IPS-NIHi7 (cell line): ENCODE results near the gene MALRD1.
"Not testable (repeated sequence)": the region's sequence is repeated elsewhere in the genome, so short reads cannot be mapped to it uniquely, and the experiment has no call there.

Experiments
- DNase-seq: peaks from one replicate; pipeline ENCODE4 v3.0.0; 2012; ENCODE audit warnings: mixed read lengths; ENCODE audit errors: extremely low spot score

Gene MALRD1

DNA sequence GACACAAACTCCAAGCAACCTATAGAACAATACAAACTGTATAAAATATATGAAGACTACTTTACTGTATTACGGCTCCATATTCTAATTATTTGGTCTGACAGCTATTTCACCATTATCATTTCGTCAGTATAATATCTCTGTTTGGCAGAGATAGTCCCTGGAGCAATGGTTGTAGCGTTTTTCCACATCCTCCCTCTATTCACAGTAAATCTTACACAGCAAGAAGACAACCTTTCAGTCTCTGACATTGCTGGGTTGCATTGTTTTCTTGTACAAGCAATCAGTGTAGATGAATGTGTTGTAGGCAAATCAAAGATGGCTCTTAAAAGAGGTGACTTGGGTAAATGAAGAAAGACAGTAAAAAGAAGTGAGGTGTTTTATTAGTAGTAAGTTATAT lies 662.0 kb downstream of the MALRD1 start:
- DNase-seq, result no peak

DNA sequence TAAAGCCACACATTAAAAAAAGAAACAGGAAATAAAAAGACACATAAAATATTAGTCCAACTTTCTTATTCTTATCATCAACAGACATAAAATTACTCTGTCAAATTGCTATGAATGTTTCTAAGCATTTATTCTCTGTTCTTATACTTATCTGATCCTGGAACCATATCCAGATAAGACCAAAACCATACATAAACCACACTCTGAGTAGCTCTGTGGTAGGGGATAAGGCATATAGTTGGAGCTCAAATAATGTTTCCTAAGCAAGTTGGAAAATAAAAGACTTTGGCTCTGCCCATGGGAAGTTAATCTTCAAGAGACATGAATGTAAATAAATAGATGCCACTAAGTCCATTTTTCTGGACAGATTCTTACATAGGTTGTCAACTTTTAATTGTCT lies 664.6 kb downstream of the MALRD1 start:
- DNase-seq, result no peak

DNA sequence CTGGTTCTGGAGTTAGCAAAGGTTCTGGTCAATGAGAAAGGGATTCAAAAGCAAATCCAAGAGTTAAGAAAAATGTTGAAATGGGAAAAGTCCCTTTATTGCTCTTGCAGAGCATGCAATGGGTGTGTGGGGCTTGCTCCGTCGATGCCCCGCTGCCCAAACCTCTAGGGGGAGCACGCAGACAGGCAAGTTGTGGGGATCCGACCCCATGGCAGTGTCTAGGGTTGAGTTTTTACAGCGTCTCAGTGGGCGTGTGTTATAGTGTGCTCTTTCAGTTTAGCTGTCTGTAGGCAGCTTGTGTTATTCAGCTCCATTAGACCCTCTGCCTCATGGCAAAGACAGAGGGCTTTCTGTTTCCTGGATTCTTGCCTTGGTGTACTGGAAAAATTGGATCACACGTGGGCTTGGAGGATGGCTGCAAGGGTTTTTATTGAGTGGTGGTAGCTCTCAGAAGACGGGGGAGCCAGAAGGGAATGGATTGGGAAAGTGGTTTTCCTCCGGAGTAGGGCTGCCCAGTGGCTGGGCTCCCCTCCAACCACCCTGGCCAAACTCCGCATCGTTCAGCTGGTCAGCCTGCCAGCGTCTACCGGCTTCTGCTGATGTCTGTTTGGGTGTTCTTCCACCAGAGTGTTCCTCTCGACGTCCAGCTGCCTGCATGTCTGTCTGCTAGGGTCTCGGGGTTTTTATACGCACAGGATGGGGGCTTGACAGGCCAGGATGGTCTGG lies 665.4 kb downstream of the MALRD1 start:
- DNase-seq, result peak; percentile 64

DNA sequence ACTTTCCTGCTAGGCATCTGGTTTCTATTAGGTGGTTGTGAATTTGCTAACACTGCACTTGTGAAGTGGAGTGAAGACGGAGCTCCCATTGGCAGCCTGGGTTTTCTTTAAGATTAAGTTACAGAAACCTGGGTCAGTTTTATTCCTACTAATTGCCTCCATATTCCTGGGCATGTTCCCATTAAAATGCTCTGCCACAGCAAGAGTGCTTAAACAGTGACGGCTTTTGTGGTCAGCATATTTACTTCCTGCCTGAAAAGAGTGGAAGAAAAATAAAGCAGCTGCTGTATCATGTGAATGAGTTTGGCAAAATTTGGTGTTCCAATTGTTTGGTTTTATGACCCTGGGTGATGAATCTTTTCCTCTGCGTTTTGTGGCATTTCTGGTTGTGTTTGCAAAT lies 670.7 kb downstream of the MALRD1 start:
- no peak for DNase-seq

DNA sequence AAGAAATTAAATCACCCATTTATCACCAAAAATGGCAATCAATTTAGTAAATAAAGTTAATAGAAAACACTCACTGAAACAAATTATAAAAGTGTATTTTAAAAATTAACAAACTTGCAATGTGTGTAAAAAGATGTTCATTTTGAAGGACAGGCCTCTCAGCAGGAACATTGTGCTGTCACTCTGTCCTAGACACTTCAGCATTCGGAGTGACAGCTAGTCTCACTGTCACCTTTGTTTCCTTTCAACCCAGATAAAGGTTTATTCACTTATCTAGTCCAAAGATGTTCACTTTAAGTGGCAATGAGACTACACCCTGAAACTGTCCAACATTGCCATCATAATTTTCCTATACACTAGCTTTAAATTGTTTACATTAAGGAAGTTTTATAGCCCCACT lies 675.7 kb downstream of the MALRD1 start:
- DNase-seq, result no peak

DNA sequence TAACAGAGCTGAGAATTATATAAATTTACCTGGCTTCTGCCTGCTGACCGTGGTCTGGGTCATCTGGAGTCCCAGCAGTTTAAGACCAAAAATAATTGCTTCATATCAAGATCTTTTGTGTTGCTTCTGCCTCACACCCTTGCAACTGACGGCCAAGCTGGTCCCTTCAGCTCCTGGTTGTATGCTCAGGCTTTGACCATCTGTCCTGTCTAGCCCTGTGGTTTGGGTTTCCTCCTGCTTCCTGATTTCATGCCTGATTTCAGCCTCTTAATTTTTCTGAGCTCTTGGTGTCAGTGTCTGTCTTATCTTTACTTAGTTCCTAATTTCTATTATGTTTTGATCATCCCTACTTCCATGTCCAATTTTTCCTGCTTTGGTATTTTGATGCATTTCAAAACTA lies 679.8 kb downstream of the MALRD1 start:
- DNase-seq, result no peak

DNA sequence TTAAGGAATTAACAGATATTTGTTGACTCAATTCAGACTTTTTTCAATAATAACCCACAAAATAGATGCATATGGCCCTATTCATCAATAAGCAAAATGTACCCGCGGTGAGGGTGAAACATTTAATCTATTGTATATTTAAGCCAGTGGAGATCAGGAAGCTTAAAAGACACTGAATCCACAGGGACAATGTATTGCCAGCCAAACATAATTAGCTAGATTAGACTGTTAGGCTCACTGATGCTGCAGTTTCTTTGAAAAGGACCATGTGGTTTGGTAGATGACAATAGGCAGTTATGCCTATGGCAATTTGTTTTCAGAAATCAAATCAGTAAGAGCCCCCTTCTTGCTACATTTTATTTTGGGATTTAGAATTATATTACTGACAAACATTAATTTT lies 680.4 kb downstream of the MALRD1 start:
- DNase-seq, result no peak

DNA sequence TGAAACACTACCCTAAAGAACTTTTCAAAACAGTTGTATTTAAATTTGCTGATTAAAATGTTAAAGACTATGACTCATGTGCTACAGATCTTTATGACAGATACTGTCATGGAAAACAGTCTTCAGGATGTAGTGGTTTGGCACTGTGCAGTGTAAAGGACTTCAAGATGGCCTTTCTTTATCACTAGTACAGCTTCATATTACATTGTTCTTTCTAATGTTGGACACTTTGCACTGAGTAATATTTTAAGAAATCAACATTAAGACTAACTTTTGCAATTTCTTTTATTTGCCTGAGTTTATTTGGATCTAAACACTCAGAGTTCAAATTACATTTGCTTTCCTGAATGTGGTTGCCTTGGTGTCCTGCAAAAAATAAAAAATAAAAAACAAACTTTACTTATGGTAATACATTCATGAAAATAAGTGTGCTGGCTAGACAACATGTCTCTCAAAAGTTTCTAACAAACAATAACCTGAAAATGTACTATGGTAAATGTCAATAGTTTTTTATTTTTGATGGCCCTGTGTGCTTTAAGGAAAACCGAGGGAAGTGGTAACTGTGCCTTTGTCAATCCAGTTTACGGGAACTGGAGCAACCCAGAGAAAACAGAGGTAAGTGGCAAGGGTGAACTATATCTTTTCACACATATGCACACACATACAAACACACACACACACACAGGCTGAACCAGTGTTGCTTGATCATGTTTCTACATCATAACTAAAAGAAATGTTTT lies 681.7 kb downstream of the MALRD1 start:
- DNase-seq, result no peak

DNA sequence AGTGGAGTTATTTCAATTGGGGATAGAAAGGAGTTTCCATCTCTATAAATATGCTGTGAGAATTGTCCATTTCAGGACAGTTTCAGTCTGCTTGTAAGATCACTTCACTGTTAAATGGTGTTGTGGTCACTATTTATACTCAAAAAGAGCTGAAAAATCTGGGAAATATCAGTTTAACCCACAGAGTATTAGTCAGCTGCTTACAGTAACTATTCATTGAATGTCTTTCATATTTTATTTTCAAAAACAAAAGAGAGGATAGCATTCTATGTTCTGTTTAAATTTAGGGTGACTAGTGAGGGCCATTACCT lies 682.3 kb downstream of the MALRD1 start:
- no peak for DNase-seq

DNA sequence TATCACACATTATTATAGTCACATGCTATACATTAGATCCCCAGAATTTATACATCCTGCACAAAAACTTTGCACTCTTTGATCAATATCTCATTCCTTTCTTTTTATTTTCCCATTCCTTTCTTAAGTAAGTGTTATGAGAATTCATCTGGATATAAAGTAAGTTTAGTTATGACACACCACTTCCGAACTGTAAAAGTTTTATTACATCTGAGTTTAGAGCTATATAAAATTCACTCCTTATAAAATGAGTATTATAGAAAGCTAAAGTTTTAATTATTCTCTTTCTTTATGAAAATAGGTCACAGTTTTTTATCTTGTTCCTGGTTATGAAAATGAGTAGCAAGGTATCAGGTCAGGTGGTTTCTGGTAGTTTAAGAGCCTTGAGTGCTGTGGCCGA lies 683.0 kb downstream of the MALRD1 start:
- DNase-seq, result no peak

DNA sequence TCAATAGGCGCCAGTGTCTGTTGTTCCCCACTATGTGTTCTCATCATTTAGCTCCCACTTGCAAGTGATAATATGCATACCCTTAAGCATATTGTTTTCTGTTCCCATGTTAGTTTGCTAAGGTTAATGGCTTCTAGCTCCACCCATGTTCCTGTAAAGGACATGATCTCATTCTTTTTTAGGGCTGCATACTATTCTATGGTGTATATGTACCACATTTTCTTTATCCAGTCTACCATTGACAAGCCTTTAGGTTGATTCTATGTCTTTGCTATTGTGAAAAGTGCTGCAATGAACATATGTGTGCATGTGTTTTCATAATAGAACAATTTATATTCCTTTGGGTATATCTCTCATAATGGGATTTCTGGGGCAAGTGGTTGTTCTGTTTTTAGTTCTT lies 689.8 kb downstream of the MALRD1 start:
- no peak for DNase-seq

DNA sequence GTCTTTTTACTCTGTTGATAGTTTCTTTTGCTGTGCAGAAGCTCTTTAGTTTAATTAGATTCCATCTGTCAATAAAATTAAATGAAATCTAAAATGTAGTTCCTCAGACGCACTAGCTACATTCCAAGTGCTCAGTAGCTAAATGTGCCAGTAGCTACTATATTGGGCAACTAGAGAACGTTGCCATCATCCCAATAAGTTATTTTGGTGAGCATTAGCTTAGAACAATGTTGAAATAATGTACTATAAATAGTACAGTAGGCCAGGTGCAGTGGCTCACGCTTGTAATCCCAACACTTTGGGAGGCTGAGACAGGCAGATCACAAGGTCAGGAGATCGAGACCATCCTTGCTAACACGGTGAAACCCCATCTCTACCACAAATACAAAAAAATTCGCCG lies 690.6 kb downstream of the MALRD1 start:
- DNase-seq, result not testable (repeated sequence)

DNA sequence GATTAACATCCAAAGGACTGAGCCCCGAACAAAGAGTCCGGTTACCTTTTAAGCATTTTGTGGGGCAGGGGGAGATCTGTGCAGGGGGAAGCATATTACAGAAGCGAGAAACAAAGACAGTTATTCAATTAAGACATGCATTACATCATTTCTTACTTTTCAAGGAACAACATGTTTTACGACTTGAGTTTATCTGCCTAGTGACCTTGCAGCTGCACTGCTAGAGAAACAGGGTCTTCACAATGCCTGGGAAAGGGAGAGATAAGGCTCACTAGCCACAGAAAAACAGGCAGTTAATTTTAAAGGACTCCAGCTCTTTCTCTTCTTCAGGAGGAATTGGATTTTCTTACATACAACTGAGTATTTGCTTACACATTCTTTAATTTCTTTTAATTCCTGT lies 693.5 kb downstream of the MALRD1 start:
- not testable (repeated sequence) for DNase-seq

DNA sequence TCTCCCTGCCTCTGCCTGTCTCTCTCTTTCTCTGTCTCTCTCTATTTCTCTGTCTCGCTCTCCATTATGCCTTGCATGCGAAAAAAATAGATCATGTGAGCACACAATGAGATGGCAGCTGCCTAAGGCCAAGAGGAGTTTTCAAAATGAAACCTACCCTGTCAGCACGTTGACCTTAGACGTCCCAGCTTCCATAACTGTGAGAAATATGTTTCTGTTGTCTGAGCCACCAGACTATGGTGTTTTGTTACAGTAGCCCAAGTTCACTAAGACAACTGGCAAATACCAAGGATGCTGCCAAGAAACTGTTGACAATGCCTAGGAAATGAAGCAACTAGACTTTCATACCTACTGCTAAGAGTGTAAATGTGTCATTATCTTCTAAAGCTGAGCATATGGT lies 697.1 kb downstream of the MALRD1 start:
- DNase-seq, result no peak

DNA sequence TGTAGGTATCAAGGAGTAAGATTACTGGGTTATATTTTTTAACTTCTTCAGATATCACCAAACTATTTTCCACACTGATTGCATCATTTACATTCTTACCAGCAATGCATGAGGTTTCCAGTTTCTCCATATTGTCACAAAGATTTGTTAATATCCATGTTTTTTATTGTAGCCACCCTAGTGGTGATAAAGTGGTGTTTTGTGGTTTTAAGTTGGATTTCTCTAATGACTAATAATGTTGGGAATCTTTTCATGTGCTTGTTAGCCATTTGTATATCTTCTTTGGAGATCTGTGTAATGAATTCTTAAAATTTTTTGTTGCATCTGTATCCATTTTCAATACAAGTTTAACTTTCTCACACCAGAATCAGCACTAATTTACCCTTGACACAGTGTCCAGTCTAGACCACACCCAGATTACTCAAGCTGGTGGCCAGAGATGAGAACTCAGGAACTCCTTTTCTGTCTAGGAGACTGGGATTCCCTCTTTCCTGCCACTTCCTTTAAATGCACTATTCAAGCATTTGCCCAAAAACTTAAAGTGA lies 700.7 kb downstream of the MALRD1 start:
- DNase-seq, result no peak

DNA sequence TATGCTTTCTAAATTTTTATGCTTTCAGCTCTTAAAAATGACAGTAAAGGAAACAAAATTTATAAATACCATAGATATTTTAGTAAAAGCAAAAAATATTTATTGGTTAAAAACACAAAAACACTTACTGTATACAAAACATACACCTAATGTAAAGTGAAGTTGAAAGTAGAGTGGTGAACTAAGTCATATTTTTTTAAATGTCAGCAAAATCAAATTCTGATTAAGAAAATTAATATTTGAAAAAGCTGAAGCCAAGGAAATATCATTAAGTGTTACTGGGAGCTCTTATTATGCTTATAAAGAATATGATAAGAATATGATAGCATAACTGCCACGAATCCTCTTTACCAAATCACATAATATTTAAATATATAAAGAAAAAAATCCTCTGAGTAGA lies 702.4 kb downstream of the MALRD1 start:
- no peak for DNase-seq

DNA sequence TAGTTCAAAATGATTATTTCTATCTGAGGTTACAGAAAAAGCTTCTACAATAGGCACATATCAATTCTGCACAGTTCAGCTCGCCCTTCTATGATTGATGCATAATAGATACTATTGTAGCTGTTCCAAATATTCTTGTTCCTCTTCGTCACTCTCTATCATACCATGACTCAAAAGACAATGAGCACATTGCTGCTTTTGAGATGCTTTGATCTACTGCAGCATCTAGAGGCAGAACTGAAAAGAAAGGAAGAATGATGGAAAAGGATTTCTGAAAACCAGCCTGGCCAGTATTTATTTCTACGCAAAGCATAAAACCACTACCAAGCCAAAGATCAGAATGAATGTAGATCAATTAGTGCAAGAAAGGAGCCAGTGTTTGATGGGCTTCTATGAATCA lies 708.3 kb downstream of the MALRD1 start:
- DNase-seq, result no peak

DNA sequence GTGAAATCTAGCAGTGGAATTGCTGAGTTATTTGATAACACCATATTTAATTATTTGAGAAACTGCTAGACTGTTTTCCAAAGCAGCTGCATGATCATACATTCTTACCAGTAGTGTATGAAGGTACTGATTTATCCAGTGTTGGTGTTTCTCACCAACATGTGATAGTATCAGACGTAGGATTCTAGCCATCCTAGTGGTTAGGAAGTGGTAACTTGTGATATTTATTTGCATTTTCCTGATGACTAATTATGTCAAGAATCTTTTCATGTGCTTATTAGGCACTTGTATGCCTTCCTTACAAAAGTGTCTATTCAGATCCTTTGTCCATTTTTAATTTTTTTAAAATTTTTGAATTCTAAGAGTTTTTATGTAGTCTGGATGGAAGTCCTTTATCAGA lies 713.4 kb downstream of the MALRD1 start:
- DNase-seq, result no peak

DNA sequence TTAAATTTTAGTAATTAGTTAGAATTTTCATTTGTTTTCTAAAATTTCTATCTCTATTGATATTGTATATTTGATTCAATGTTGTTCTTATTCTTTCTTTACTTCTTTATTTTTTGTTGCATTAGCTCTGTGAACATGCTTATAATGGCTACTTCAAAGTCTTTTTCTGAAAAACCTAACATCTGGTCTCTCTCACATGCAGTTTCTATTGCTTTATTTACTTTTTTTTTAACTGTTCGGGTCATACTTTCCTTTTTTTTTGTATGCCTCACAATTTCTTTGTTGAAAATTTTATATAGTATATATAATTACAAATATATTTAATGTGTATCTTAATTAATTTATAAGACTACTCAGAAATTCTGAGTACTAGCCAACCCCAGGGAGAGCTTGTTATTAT lies 715.5 kb downstream of the MALRD1 start:
- DNase-seq, result no peak

DNA sequence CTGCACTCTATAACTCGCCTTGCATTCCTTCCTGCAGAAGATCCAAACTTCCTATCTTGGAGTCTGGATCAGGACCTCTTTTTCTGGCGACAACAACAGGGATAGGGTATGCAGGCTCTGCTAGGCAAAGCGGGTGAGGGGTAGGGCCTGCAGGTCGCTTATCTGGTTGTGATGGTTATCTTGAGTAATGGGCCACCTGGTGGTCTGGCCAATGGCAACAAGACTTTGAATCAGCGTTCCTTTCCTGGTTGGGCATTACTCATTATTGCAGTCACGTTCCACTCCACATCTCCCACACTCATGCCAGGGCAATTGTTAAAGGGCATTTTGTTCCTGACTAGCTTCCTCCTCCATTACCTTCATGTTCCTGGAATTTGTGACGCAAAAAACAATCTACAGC lies 719.3 kb downstream of the MALRD1 start:
- peak; percentile 59 for DNase-seq

DNA sequence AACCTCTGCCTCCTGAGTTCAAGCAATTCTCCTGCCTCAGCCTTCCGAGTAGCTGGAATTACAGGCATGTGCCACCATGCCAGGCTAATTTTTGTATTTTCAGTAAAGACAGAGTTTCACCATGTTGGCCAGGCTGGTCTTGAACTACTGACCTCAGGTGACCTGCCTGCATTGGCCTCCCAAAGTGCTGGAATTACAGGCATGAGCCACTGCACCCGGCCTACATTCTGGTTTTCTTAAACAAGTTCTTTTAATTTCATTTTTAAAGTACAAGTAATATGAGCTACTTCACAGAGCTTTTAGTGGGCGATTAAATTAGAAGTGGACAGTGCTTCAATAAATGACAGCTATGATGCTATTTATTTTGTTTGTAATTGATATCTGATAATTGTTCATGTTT lies 721.2 kb downstream of the MALRD1 start:
- not testable (repeated sequence) for DNase-seq

DNA sequence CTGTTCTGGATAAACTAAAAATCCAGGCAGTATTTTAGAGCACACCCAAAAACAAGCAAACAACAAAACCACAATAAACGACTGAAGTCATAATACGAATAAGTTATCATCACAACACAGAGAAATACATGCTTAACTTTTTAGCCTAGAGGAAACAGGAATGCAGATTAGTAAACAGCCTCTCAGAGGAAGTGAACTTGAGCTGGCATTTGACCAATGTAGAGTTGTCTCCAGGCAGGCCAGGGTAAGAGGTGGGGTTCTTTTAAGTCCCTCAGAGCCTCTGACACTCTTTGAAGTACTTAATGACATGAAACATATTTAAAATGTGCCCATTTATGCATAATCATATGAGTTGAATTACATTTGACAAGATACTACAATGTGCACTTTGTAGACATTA lies 724.4 kb downstream of the MALRD1 start:
- DNase-seq, result no peak

DNA sequence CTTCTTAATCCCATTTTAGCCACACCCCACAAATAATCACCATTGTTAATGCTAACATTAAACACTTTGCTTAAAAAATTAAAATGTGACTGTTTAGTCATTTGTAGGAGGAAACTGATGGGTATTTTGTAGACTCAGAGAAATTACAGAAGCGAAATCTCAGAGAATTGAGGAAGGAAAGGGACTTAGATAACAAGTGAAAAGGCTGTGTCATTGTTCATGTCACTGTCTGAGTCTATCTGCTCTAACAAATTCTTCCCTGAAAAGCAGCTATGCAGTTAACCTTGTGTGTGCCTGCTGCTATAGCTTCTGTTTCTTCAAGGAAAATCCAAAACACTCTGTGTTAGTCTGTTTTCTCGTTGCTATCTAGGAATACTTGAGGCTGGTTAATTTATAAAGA lies 726.7 kb downstream of the MALRD1 start:
- DNase-seq, result no peak

DNA sequence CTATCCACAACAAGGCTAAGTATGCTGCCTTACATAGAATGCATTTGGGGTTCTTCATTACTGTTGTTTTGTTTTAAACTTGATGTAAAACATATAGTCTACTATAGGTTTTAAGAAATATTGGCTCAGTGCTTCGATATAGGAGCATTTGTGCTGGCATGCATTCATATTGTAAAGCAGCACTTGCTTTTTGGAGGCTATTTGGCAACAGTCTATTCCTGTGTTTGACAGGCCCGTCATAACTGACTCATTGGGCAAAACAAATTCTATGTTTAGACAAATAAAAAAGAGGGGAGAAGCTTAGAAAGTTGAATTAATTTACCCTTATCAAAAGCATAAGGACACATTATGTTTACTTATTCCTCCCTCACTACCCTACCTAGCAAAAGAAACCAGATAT lies 729.2 kb downstream of the MALRD1 start:
- DNase-seq, result no peak
